ENCODE measurements around the gene CCNG1. TPM values are rescaled to one million over a fixed set of nuclear protein-coding genes. Genes with fewer than 3 reads are reported as not detected.

Gene CCNG1
- total and polyA plus RNA-seq, 9 of the 15 experiments (the other 6 are each of a cell fraction or from before 2014, with no cell fraction given): 121 to 293 (median 245) TPM

DNA sequence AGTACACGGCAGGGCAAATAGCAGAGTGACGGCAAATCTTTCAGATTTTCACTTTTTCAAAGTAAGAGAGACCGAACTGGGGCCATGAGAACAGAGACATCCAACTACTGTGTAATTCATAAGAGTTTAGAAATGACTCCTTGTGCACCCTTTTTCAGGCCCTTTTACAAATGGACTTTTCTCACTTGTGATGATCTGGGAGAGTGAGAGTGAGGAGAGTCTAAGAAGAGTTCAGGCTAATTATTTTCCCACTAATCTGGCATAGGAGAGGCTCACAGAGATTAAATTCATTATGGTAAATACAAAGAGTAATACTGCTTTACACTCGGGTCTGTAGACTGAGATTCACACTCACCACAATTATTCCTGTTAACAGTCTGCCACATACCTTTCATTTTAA, 880 bp upstream of the CCNG1 start:
- peak overlapping the region; percentile 9 to 77; a peak in 3 of 4 replicates for H3K9ac ChIP-seq (ENCODE audit: insufficient read depth in 1 of 2, low read depth in 2 of 2, low read length in 2 of 2)
- intact Hi-C loops (cut with micrococcal nuclease): loop anchor here (5.0 kb wide), 1 partner anchor 921 kb away; no protein-coding TSS in a partner anchor

More for the DNA sequence above, 880 bp upstream of the CCNG1 start:
- H3K27me3 ChIP-seq (ENCODE audit: control insufficient read depth in 2 of 2, insufficient read depth in 2 of 2, low read length in 2 of 2): no peaks in the 10 kb centered on the region
- peaks cover 26% of the 10 kb centered on the region for H3K36me3 ChIP-seq (ENCODE audit: control insufficient read depth, insufficient read depth, low read length)
- DNase-seq (ENCODE audit: extremely low read depth in 1 of 4, low spot score in 3 of 4) (peak in 1 of 4 experiments; percentile 28), ATAC-seq (peak; percentile 10), FAIRE-seq (no peak)
- peak overlapping the region; percentile 71 for H3K4me3 ChIP-seq
- POLR2A ChIA-PET: no interaction called here
- no peaks in the 10 kb centered on the region for H3K9me1 ChIP-seq (ENCODE audit: control insufficient read depth, insufficient read depth, low read length)
- WGBS (ENCODE audit: insufficient coverage, low coverage, missing lambda C conversion rate): 2% methylated on average over 4 of the region's 4 CpGs
- peaks cover 61% of the 10 kb centered on the region for H3K79me2 ChIP-seq (ENCODE audit: control insufficient read depth, insufficient read depth, low read length)
- H3K9me3 ChIP-seq (replicated peaks; ENCODE audit: control insufficient read depth, insufficient read depth, low read depth, low read length): no peaks in the 10 kb centered on the region
- H3K4me1 ChIP-seq (replicated peaks in 1 of 2; ENCODE audit: control insufficient read depth in 2 of 2, insufficient read depth in 2 of 2, low read length in 2 of 2): peaks cover 3 to 33% of the 10 kb centered on the region in 2 experiments; a peak in 4 of 5 replicates
- peak overlapping the region; percentile 48 for H2AFZ ChIP-seq (ENCODE audit: low read depth, low read length)
- TF ChIP-seq, protein P1, sequence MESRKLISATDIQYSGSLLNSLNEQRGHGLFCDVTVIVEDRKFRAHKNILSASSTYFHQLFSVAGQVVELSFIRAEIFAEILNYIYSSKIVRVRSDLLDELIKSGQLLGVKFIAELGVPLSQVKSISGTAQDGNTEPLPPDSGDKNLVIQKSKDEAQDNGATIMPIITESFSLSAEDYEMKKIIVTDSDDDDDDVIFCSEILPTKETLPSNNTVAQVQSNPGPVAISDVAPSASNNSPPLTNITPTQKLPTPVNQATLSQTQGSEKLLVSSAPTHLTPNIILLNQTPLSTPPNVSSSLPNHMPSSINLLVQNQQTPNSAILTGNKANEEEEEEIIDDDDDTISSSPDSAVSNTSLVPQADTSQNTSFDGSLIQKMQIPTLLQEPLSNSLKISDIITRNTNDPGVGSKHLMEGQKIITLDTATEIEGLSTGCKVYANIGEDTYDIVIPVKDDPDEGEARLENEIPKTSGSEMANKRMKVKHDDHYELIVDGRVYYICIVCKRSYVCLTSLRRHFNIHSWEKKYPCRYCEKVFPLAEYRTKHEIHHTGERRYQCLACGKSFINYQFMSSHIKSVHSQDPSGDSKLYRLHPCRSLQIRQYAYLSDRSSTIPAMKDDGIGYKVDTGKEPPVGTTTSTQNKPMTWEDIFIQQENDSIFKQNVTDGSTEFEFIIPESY (CRISPR knock-in tag; IDR thresholded peaks at IDR 0.05): no peak
- TF ChIP-seq, protein P2, sequence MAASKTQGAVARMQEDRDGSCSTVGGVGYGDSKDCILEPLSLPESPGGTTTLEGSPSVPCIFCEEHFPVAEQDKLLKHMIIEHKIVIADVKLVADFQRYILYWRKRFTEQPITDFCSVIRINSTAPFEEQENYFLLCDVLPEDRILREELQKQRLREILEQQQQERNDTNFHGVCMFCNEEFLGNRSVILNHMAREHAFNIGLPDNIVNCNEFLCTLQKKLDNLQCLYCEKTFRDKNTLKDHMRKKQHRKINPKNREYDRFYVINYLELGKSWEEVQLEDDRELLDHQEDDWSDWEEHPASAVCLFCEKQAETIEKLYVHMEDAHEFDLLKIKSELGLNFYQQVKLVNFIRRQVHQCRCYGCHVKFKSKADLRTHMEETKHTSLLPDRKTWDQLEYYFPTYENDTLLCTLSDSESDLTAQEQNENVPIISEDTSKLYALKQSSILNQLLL (CRISPR knock-in tag; IDR thresholded peaks at IDR 0.05; ENCODE audit: borderline replicate concordance): no peak
- TF ChIP-seq GTF2E2 (tag; IDR thresholded peaks at IDR 0.05) (no peak), ZNF133 (CRISPR knock-in tag; IDR thresholded peaks at IDR 0.05) (no peak), HNRNPK (IDR thresholded peaks at IDR 0.05; ENCODE audit: low read depth, low read length, poor library complexity, severe bottlenecking) (peak; percentile 1), HIVEP1 (CRISPR knock-in tag; IDR thresholded peaks at IDR 0.05) (0 out of 2 replicates have a peak, but pooled peaks have one; percentile 20)
- TF ChIP-seq, protein P3, sequence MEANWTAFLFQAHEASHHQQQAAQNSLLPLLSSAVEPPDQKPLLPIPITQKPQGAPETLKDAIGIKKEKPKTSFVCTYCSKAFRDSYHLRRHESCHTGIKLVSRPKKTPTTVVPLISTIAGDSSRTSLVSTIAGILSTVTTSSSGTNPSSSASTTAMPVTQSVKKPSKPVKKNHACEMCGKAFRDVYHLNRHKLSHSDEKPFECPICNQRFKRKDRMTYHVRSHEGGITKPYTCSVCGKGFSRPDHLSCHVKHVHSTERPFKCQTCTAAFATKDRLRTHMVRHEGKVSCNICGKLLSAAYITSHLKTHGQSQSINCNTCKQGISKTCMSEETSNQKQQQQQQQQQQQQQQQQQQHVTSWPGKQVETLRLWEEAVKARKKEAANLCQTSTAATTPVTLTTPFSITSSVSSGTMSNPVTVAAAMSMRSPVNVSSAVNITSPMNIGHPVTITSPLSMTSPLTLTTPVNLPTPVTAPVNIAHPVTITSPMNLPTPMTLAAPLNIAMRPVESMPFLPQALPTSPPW (CRISPR knock-in tag; IDR thresholded peaks at IDR 0.05): 0 out of 2 replicates have a peak, but pooled peaks have one; percentile 23
- CTCF ChIA-PET (ENCODE audit: low intra/inter-chr PET ratio): interaction anchor here (1.2 kb wide), 1 partner anchor 15 kb away, joined by 3 read pairs; no protein-coding TSS in a partner anchor
- peak overlapping the region; percentile 59 for H3K27ac ChIP-seq (ENCODE audit: extremely low read depth, low read depth, low read length)
- H3K4me2 ChIP-seq (ENCODE audit: insufficient read depth, low read length): peak overlapping the region; percentile 68
- in situ Hi-C loops (cut with MboI): no loop called here
- peaks cover 12% of the 10 kb centered on the region for H4K20me1 ChIP-seq (replicated peaks; ENCODE audit: control insufficient read depth, insufficient read depth, low read length)
- no TSS peak for BruUV-seq (replicated peaks)
